ENCODE data around the gene NOS1AP. TPM values are rescaled to one million over a fixed set of nuclear protein-coding genes. Genes with fewer than 3 reads are reported as not detected.

The NOS1AP gene
- total and polyA plus RNA-seq, 2 experiments from 2014 or later, result 5.8 to 6.6 TPM

DNA sequence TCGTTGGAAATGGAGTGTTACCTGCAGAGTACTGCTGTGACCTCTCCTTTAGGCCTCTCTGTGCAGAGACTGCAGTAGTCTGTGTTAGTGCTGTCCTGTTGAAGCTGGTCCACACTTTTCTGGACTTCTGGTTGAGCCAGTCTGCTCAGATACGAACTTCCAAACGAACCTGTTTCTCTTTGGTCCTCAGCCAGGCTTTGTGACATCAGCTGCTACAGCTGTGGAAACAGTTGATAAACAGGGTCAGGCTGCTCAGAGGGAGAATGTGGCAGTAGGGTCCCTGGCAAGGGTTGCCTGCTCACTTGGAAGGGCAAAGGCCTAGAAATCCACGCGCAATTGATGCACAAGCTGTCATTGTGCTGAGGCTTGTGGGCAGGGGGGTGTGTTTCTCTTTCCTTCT lies 98.8 kb downstream of the NOS1AP start (continued):
- TF ChIP-seq, protein P1, sequence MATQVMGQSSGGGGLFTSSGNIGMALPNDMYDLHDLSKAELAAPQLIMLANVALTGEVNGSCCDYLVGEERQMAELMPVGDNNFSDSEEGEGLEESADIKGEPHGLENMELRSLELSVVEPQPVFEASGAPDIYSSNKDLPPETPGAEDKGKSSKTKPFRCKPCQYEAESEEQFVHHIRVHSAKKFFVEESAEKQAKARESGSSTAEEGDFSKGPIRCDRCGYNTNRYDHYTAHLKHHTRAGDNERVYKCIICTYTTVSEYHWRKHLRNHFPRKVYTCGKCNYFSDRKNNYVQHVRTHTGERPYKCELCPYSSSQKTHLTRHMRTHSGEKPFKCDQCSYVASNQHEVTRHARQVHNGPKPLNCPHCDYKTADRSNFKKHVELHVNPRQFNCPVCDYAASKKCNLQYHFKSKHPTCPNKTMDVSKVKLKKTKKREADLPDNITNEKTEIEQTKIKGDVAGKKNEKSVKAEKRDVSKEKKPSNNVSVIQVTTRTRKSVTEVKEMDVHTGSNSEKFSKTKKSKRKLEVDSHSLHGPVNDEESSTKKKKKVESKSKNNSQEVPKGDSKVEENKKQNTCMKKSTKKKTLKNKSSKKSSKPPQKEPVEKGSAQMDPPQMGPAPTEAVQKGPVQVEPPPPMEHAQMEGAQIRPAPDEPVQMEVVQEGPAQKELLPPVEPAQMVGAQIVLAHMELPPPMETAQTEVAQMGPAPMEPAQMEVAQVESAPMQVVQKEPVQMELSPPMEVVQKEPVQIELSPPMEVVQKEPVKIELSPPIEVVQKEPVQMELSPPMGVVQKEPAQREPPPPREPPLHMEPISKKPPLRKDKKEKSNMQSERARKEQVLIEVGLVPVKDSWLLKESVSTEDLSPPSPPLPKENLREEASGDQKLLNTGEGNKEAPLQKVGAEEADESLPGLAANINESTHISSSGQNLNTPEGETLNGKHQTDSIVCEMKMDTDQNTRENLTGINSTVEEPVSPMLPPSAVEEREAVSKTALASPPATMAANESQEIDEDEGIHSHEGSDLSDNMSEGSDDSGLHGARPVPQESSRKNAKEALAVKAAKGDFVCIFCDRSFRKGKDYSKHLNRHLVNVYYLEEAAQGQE (IDR thresholded peaks at IDR 0.05; ENCODE audit: unreplicated experiment), result no peak
- TF ChIP-seq EZH2 (IDR thresholded peaks at IDR 0.05; ENCODE audit: low read depth, unreplicated experiment), result no peak
- TF ChIP-seq, protein P2, sequence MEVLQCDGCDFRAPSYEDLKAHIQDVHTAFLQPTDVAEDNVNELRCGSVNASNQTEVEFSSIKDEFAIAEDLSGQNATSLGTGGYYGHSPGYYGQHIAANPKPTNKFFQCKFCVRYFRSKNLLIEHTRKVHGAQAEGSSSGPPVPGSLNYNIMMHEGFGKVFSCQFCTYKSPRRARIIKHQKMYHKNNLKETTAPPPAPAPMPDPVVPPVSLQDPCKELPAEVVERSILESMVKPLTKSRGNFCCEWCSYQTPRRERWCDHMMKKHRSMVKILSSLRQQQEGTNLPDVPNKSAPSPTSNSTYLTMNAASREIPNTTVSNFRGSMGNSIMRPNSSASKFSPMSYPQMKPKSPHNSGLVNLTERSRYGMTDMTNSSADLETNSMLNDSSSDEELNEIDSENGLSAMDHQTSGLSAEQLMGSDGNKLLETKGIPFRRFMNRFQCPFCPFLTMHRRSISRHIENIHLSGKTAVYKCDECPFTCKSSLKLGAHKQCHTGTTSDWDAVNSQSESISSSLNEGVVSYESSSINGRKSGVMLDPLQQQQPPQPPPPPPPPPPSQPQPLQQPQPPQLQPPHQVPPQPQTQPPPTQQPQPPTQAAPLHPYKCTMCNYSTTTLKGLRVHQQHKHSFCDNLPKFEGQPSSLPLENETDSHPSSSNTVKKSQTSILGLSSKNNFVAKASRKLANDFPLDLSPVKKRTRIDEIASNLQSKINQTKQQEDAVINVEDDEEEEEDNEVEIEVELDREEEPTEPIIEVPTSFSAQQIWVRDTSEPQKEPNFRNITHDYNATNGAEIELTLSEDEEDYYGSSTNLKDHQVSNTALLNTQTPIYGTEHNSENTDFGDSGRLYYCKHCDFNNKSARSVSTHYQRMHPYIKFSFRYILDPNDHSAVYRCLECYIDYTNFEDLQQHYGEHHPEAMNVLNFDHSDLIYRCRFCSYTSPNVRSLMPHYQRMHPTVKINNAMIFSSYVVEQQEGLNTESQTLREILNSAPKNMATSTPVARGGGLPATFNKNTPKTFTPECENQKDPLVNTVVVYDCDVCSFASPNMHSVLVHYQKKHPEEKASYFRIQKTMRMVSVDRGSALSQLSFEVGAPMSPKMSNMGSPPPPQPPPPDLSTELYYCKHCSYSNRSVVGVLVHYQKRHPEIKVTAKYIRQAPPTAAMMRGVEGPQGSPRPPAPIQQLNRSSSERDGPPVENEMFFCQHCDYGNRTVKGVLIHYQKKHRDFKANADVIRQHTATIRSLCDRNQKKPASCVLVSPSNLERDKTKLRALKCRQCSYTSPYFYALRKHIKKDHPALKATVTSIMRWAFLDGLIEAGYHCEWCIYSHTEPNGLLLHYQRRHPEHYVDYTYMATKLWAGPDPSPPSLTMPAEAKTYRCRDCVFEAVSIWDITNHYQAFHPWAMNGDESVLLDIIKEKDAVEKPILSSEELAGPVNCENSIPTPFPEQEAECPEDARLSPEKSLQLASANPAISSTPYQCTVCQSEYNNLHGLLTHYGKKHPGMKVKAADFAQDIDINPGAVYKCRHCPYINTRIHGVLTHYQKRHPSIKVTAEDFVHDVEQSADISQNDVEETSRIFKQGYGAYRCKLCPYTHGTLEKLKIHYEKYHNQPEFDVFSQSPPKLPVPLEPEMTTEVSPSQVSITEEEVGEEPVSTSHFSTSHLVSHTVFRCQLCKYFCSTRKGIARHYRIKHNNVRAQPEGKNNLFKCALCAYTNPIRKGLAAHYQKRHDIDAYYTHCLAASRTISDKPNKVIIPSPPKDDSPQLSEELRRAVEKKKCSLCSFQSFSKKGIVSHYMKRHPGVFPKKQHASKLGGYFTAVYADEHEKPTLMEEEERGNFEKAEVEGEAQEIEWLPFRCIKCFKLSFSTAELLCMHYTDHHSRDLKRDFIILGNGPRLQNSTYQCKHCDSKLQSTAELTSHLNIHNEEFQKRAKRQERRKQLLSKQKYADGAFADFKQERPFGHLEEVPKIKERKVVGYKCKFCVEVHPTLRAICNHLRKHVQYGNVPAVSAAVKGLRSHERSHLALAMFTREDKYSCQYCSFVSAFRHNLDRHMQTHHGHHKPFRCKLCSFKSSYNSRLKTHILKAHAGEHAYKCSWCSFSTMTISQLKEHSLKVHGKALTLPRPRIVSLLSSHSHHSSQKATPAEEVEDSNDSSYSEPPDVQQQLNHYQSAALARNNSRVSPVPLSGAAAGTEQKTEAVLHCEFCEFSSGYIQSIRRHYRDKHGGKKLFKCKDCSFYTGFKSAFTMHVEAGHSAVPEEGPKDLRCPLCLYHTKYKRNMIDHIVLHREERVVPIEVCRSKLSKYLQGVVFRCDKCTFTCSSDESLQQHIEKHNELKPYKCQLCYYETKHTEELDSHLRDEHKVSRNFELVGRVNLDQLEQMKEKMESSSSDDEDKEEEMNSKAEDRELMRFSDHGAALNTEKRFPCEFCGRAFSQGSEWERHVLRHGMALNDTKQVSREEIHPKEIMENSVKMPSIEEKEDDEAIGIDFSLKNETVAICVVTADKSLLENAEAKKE (CRISPR knock-in tag; IDR thresholded peaks at IDR 0.05), result no peak

DNA sequence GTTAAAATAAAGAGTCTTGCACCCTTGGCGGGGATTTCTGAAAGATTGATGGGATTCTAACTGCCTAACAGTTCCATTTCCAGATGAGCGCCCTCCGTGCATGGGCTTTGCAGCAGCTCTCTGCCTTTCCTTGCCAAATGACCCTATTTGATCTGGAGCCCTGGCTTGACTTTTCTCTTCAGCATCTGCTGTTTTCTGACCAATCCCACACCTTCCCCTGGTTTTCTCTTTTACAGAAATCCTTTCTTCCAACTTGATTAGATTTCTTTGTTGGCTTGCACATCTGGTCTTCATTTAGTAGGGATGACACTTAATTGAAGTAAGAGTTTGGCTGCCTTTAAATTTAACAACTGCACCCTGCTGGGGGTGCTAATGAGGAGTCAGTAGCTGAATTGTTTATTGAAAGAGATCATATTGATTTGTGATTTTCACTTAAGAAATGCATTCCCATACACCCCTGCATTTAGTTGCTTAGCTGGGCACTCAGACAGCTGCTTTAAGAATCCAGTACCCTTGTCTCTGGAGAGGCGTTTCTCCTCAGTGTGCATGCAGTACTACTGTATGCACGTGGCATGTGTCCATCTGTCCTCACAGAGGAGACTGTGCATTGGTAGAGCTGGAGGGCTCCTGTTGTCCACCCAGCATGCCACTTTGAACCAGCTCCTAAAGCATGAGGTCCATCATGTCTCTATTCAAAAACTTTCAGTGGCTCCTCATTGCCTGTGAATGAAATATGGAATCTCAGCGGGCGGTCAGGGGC lies 99.7 kb downstream of the NOS1AP start:
- Histone ChIP-seq H3F3A (replicated peaks; ENCODE audit: low read depth) (peaks cover 5% of the 10 kb centered on the region; the same call in 1 of the 2 replicates), H2AFZ (no peak overlapping the region), H3K36me3 (ENCODE audit: insufficient read depth) (no peaks in the 10 kb centered on the region), H3K27ac (ENCODE audit: low read depth) (no peak overlapping the region), H3K4me3 (no peak overlapping the region), H3K9me2 (ENCODE audit: insufficient read depth) (0 out of 2 replicates have a peak, but pooled peaks cover 8% of the 10 kb centered on the region), H3K79me2 (replicated peaks; ENCODE audit: insufficient read depth) (peaks cover 18% of the 10 kb centered on the region; the same call in 1 of the 2 replicates), H3K4me1 (ENCODE audit: insufficient read depth) (peaks cover 44% of the 10 kb centered on the region), H3K27me3 (ENCODE audit: insufficient read depth) (no peaks in the 10 kb centered on the region), H4K20me1 (replicated peaks; ENCODE audit: insufficient read depth) (peaks cover 12% of the 10 kb centered on the region; the same call in 1 of the 2 replicates), H3K4me2 (no peak overlapping the region)
- Mint-ChIP-seq H3K36me3 (ENCODE audit: low read depth) (peaks cover 3% of the 10 kb centered on the region; the same call in 2 of the 3 replicates), H3K4me1 (peaks cover 65% of the 10 kb centered on the region), H3K4me3 (no peak overlapping the region), H3K9me3 (no peaks in the 10 kb centered on the region), H3K27me3 (ENCODE audit: insufficient read depth, low read depth, poor library complexity) (peaks cover 10% of the 10 kb centered on the region), H3K27ac (0 out of 2 replicates have a peak overlapping the region, but pooled peaks have one; percentile 34)
- no peak for DNase-seq (ENCODE audit: low spot score)
- ATAC-seq, result no peak
- no peak for TF ChIP-seq POLR2AphosphoS5 (IDR thresholded peaks at IDR 0.05; ENCODE audit: low read depth)
- TF ChIP-seq EZH2 (IDR thresholded peaks at IDR 0.05; ENCODE audit: low read depth, unreplicated experiment), result no peak
- no peak for TF ChIP-seq JUNB (IDR thresholded peaks at IDR 0.05; ENCODE audit: unreplicated experiment)
- TF ChIP-seq STAT1 (IDR thresholded peaks at IDR 0.05; ENCODE audit: unreplicated experiment), result no peak
- TF ChIP-seq, protein P1 (IDR thresholded peaks at IDR 0.05; ENCODE audit: unreplicated experiment), result no peak
- no peak for TF ChIP-seq CREB1 (CRISPR knock-in tag; IDR thresholded peaks at IDR 0.05; ENCODE audit: low read depth)
- TF ChIP-seq NANOG (IDR thresholded peaks at IDR 0.05; ENCODE audit: borderline replicate concordance), result no peak
- TF ChIP-seq, protein P3, sequence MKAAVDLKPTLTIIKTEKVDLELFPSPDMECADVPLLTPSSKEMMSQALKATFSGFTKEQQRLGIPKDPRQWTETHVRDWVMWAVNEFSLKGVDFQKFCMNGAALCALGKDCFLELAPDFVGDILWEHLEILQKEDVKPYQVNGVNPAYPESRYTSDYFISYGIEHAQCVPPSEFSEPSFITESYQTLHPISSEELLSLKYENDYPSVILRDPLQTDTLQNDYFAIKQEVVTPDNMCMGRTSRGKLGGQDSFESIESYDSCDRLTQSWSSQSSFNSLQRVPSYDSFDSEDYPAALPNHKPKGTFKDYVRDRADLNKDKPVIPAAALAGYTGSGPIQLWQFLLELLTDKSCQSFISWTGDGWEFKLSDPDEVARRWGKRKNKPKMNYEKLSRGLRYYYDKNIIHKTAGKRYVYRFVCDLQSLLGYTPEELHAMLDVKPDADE (IDR thresholded peaks at IDR 0.05), result no peak
